Thymus (tissue), 11 donors: Measurements from ENCODE around the gene WDR82. TPM values are rescaled to one million over a fixed set of nuclear protein-coding genes. Genes with fewer than 3 reads are reported as not detected.

Experiments used
- DNase-seq, 9 donors: peaks; one replicate each; pipeline ENCODE4 v3.0.0-alpha.2; 2013; ENCODE audit warnings: low spot score in 9 of 9, low read depth in 6 of 9, missing footprints in 1 of 9
- H3K27ac ChIP-seq, 2 donors: one replicate each; pipeline ENCODE4 v1.5.1; 2013; ENCODE audit warnings: control low read depth in 1 of 2, low read depth in 1 of 2, low read length in 1 of 2, mild to moderate bottlenecking in 1 of 2, moderate library complexity in 1 of 2
- H3K27me3 ChIP-seq, 2 donors: one replicate each; pipeline ENCODE4 v1.5.1; 2013; ENCODE audit warnings: low read length in 1 of 2; ENCODE audit not compliant: control insufficient read depth in 2 of 2, insufficient read depth in 1 of 2
- H3K36me3 ChIP-seq, 2 donors: one replicate each; pipeline ENCODE4 v1.5.1; 2013; ENCODE audit warnings: low read length in 1 of 2, mild to moderate bottlenecking in 1 of 2, moderate library complexity in 1 of 2; ENCODE audit not compliant: control insufficient read depth in 2 of 2, insufficient read depth in 2 of 2
- H3K4me1 ChIP-seq, 2 donors: one replicate each; pipeline ENCODE4 v1.5.1; 2013; ENCODE audit warnings: low read length in 2 of 2; ENCODE audit not compliant: control insufficient read depth in 2 of 2, insufficient read depth in 2 of 2
- H3K4me3 ChIP-seq, 2 donors: one replicate each; pipeline ENCODE4 v1.5.1; 2013; ENCODE audit warnings: low read length in 2 of 2, control low read depth in 1 of 2, mild to moderate bottlenecking in 1 of 2
- H3K9me3 ChIP-seq, 2 donors: one replicate each; pipeline ENCODE4 v1.5.1; 2013; ENCODE audit warnings: low read length in 1 of 2, mild to moderate bottlenecking in 1 of 2; ENCODE audit not compliant: control insufficient read depth in 2 of 2, insufficient read depth in 1 of 2
- WGBS: extraction: QIAGEN DNeasy Blood & Tissue Kit; methylation state at CpG from one replicate; pipeline ENCODE4 v1.1.7; 2013; 5-methylcytosine and 5-hydroxymethylcytosine counted together
- polyA plus RNA-seq: library from polyadenylated mRNA; stranded (reverse); fragments of 200-250 nt; gene quantifications from one replicate; pipeline ENCODE4 v1.2.3, GENCODE V29; 2013
- total RNA-seq: library from RNA; stranded (reverse); fragments of 120-200 nt; gene quantifications from one replicate; pipeline ENCODE4 v1.2.4, GENCODE V29; 2013
- donor health status: healthy.

Gene WDR82
- total and polyA plus RNA-seq, 2 donors, result 47.4 to 60.5 TPM

DNA sequence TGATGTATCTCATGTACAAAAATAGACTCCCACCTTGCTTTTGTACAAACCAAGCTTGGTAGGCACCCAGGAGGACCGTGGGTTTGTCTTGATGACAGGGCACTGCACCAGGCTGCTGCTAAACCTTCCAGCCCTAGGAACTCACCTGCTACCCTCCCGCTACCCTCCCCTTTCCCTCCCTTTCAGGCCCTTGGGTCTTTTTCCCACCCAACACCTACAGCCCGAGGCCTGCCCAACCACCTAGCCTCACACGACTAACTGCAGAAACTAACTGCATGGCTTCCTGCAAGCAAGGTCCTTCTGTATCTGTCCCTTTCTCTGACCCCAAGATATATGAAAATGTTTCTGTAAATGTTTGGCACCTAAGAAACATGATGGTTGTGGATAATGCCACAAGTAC is 21.8 kb downstream of the WDR82 start:
- Histone ChIP-seq H3K36me3 (peaks cover 54 to 91% of the 10 kb centered on the region in 2 donors), H3K27me3 (no peaks in the 10 kb centered on the region), H3K4me3 (no peak overlapping the region), H3K9me3 (no peaks in the 10 kb centered on the region), H3K4me1 (peaks cover 23 to 53% of the 10 kb centered on the region in 2 donors), H3K27ac (peak overlapping the region in 1 of 2 donors; percentile 54)
- DNase-seq, result no peak
- WGBS, result 89% methylated on average over 4 of the region's 4 CpGs

DNA sequence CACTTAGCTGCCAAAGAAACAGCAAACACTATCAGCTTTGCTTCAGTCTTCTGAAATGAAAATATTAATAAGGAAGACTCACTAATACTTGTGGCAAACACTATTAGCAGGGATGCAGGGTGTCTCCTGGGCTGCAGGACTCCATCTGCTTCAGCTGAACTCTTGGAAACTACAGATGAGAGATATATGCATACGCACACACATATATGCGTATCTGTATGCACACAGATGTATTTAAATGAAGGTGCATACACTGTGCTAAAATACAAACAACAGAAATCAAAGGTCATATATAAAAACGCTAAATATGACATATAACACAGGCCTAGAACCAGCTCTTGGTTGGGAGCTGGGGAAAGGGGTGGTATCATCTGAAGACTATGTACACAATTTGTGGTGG is 22.3 kb downstream of the WDR82 start:
- WGBS, result 97% methylated on average over 3 of the region's 3 CpGs
- H3K9me3 ChIP-seq, result no peaks in the 10 kb centered on the region
- H3K27ac ChIP-seq, result peak overlapping the region; percentile 3 to 75
- H3K4me3 ChIP-seq, result no peak overlapping the region
- no peak for DNase-seq
- H3K27me3 ChIP-seq, result no peaks in the 10 kb centered on the region
- peaks cover 54 to 92% of the 10 kb centered on the region in 2 donors for H3K36me3 ChIP-seq
- H3K4me1 ChIP-seq, result peaks cover 23 to 54% of the 10 kb centered on the region in 2 donors

DNA sequence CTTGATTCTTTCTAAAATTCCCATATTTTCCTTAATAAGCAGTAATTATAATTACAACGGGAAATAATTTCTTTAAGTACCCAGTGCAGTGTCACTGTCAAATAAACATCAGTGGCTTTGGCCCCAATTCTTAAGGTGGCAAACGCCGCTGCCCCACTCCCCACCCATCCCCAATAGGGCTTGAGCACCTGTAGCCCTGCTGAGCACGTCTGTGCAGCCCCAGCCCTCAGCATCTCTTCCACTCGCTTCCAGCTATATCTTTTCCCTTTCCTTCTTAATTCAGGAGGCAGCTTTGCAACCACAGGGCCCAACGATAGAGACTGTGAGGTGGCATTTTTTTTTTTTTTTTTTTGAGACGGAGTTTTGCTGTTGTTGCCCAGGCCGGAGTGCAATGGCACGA is 23.8 kb downstream of the WDR82 start:
- Histone ChIP-seq H3K4me1 (peaks cover 23 to 67% of the 10 kb centered on the region in 2 donors), H3K9me3 (no peaks in the 10 kb centered on the region), H3K27me3 (no peaks in the 10 kb centered on the region), H3K4me3 (no peak overlapping the region), H3K27ac (peak overlapping the region; percentile 87 to 98), H3K36me3 (peaks cover 60 to 89% of the 10 kb centered on the region in 2 donors)
- DNase-seq, result no peak
- 94% methylated on average over 9 of the region's 9 CpGs for WGBS

DNA sequence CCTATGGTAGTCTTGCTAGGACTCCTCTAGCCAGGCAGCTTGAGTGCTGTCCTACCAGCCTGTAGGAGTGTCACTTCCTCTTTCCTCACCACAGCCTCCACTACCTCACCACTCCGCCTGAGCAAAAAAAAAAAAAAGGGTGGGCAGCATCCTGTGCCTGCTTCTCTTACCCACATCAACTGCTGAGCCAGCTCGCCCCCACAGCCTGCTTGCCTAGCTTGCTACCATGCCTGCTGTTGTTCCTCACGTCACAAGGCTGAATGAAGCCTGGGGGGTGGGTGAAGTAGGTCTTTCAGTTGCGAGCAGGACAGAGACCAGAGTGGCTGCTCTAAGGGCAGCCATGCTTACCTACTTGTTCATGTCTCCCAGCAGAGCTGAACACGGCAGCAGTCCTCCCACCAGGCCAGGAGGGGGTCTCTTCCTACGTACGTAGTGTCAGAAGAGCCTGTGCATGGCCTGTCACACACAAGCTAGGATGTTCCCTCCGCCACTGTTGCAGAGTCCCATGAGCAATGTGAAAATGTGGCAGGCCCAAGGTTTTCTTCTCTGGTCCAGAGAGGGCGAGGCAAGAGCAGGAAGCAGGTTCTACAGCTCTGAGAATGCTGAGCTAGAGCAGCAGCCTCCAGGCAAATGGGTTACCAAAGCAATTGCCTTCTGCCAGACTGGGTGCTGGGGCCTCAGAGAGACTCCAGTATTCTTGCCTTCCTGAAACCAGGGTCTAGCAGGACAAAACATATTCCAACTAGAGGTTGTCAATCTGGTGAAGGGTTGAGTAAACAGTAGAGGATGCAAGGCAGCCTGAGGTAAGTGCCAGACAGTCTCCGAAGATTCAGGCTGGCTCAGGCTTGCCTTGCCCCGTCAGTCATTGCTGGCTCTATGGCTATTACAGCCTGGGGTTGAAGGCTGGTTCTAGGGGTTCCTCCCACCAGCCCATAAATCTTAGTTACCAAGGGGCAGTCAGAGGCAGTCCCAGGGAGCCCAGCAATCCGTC is 24.8 kb downstream of the WDR82 start:
- peak; percentile 59 to 95 (median 84) for DNase-seq
- WGBS, result 33% methylated on average over 12 of the region's 12 CpGs
- Histone ChIP-seq H3K27ac (peak overlapping the region; percentile 97 to 98), H3K27me3 (no peaks in the 10 kb centered on the region), H3K36me3 (peaks cover 60 to 88% of the 10 kb centered on the region in 2 donors), H3K9me3 (no peaks in the 10 kb centered on the region), H3K4me1 (peaks cover 23 to 71% of the 10 kb centered on the region in 2 donors), H3K4me3 (peak overlapping the region; percentile 12 to 13)

DNA sequence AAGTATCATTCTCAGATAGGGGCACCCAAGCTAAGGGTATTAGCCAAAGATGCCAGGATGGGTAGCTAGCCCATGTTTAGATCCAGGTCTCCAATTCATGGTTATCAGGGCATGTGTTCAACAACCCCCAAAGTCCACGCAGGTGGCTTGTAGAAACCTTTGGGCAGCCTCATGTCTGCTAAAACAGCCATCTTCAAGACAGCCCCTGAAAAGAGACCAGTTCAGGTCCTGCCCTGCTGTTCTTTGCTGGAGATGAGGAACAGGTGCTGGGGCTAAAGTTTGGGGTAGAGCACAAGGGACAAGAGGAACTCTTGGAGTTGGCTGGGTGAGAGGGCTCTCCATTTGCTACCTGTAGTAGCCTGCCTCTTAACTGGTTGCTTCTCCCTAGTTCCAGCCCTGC is 28.3 kb downstream of the WDR82 start:
- Histone ChIP-seq H3K4me1 (peaks cover 22 to 73% of the 10 kb centered on the region in 2 donors), H3K9me3 (no peaks in the 10 kb centered on the region), H3K27ac (peak overlapping the region in 1 of 2 donors; percentile 54), H3K27me3 (peaks cover 0 to 7% of the 10 kb centered on the region in 2 donors), H3K4me3 (no peak overlapping the region), H3K36me3 (peaks cover 41 to 68% of the 10 kb centered on the region in 2 donors)
- 98% methylated on average over 1 of the region's 1 CpG for WGBS
- DNase-seq, result no peak

DNA sequence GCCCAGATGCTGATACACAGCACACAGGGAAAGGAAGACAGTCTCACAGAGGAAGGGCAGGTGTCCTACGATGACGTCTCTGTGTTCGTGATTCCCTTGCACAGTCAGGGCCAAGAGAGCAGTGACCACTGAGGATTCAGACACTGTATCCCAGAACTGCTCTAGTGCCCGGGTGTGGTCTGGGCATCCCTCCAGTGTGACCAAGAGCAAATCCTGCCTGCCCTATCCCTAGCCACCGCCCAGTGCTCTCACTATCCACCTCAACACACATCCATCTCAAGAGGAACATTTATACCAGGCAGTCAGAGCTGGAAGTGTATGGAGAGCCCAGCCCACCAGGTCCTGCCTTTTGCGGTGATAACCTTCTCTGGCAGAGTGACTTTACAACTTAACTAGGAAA is 28.8 kb downstream of the WDR82 start:
- peaks cover 41 to 66% of the 10 kb centered on the region in 2 donors for H3K36me3 ChIP-seq
- no peak for DNase-seq
- H3K4me1 ChIP-seq, result peaks cover 26 to 73% of the 10 kb centered on the region in 2 donors
- peak overlapping the region in 1 of 2 donors; percentile 54 for H3K27ac ChIP-seq
- no peak overlapping the region for H3K4me3 ChIP-seq
- peaks cover 0 to 10% of the 10 kb centered on the region in 2 donors for H3K27me3 ChIP-seq
- WGBS, result 97% methylated on average over 6 of the region's 6 CpGs
- no peaks in the 10 kb centered on the region for H3K9me3 ChIP-seq

DNA sequence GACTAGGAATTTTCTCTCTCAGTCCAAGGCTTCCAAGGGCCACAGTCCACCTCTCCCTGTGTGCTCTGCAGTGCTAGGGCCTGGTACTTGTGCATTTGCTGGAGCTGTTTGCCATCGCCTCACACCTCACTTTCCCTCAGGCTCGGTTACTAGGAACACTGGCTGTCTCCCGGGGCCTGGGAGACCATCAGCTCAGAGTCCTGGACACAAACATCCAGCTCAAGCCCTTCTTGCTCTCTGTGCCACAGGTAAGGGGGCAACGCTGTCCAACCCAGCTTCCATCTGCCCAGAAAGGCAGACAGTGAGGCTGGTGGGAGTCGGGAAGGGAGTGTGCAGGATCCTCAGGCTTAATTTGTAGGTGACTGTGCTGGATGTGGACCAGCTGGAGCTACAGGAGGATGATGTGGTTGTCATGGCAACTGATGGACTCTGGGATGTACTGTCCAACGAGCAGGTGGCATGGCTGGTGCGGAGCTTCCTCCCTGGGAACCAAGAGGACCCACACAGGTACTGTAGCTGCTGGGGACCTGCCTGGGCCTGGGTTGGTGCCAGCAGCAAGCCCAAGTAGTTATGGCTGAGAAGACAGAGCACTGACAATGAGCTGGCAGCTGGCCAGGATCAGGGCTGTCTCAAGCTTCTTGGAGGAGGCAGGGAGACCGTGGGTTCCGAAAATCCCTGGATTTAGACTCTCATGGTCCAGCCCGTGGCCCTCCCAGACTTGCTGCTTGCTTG is 29.5 kb downstream of the WDR82 start:
- Histone ChIP-seq H3K27me3 (peaks cover 0 to 10% of the 10 kb centered on the region in 2 donors), H3K27ac (peak overlapping the region in 1 of 2 donors; percentile 11), H3K36me3 (peaks cover 39 to 59% of the 10 kb centered on the region in 2 donors), H3K4me3 (no peak overlapping the region), H3K4me1 (peaks cover 24 to 74% of the 10 kb centered on the region in 2 donors), H3K9me3 (no peaks in the 10 kb centered on the region)
- 96% methylated on average over 10 of the region's 10 CpGs for WGBS
- DNase-seq, result no peak

DNA sequence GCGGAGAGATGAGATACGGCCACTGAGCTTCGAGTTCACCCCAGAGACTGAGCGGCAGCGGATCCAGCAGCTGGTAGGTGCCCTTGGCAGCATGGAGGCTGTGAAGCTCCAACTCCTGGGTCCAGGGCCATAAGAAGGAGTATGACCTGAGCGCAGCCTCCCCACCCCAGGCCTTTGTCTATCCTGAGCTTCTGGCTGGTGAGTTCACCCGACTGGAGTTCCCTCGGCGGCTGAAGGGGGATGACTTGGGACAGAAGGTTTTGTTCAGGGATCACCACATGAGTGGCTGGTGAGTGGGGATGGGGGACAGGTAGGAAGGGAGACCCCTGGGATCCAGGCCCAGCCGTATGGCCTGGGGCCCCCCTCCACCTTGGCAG is 30.3 kb downstream of the WDR82 start:
- H3K27me3 ChIP-seq, result peaks cover 0 to 10% of the 10 kb centered on the region in 2 donors
- H3K27ac ChIP-seq, result peak overlapping the region in 1 of 2 donors; percentile 25
- H3K36me3 ChIP-seq, result peaks cover 38 to 52% of the 10 kb centered on the region in 2 donors
- no peak overlapping the region for H3K4me3 ChIP-seq
- DNase-seq, result no peak
- WGBS, result 96% methylated on average over 10 of the region's 10 CpGs
- peaks cover 0 to 6% of the 10 kb centered on the region in 2 donors for H3K9me3 ChIP-seq
- peaks cover 19 to 70% of the 10 kb centered on the region in 2 donors for H3K4me1 ChIP-seq
